ENCODE data around the gene PAX9. TPM values are rescaled to one million over a fixed set of nuclear protein-coding genes. Genes with fewer than 3 reads are reported as not detected.

The PAX9 gene
- total RNA-seq, 4 donors from 2014 or later: 0.11 to 1.2 (median 0.64) TPM

DNA sequence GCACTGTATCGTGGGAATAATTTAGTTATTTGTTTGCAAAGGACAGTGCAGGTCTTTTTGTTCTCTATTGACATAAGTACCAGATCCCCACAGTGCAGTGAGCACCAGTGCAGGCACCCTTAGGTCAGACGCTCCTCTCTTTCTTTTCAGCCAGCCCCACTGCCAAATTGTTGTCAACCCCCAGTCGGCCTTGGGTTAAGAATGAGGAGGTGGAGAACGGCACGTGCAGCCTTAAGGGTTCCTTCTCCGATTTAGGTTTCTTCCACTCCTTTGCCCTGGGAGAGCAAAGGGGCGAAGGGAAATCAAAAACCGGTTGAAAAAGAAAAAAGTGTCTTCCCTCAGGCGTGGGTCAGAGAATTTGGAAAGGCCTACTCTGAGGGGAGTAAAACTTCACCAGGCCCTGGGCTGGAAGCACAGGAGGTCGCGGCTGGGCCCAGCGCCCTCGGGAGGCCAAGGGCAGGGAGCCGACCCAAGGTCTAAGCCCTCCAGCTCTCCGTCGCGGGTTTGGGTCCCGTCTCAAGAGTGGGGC lies 4.3 kb downstream of the PAX9 start:
- TF ChIP-seq POLR2A (IDR thresholded peaks at IDR 0.05): no peak
- TF ChIP-seq, protein P1, sequence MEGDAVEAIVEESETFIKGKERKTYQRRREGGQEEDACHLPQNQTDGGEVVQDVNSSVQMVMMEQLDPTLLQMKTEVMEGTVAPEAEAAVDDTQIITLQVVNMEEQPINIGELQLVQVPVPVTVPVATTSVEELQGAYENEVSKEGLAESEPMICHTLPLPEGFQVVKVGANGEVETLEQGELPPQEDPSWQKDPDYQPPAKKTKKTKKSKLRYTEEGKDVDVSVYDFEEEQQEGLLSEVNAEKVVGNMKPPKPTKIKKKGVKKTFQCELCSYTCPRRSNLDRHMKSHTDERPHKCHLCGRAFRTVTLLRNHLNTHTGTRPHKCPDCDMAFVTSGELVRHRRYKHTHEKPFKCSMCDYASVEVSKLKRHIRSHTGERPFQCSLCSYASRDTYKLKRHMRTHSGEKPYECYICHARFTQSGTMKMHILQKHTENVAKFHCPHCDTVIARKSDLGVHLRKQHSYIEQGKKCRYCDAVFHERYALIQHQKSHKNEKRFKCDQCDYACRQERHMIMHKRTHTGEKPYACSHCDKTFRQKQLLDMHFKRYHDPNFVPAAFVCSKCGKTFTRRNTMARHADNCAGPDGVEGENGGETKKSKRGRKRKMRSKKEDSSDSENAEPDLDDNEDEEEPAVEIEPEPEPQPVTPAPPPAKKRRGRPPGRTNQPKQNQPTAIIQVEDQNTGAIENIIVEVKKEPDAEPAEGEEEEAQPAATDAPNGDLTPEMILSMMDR (IDR thresholded peaks at IDR 0.05): no peak
- no peak for DNase-seq (ENCODE audit: low spot score in 2 of 2)
- intact Hi-C loops (cut with DNase I; ENCODE audit: low total_unique reads): no loop called here
- H3K4me3 ChIP-seq (ENCODE audit: low read depth, poor library complexity, severe bottlenecking): no peak overlapping the region
- 61 to 79% methylated on average over 18 of the region's 18 CpGs for WGBS, 2 donors

DNA sequence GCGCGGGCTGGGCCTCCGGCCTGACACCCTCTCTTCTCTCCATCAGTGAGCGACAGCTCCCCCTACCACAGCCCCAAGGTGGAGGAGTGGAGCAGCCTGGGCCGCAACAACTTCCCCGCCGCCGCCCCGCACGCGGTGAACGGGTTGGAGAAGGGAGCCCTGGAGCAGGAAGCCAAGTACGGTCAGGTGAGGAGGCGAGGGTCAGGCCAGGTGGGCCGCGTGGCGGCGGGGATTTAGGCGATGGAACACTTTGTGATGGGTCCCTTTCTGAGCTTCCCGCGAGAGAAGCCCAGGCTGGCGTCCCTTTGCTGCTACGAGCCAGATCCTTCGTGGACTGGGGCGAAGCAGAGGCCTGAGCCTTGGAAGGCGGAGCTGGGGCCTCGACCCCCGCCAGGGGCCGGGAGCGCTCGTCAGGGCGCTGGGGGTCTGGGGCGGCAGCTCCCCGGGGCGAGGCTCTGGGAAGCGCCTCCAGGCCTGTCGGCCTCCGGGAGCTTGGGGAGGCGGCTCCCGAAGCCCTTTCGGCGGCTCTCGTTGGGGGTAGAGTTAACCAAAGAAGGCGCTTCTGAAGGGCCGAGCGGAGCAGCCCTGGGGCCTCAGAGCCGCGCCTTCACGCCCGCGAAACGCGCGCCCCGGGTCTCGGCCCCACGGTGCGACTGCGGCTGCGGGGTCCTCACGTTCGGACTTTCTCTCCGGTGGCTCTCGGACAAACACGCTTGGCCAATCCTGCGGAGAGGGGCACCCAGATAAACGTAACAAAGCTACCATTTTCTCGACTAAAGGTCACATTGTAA lies 5.0 kb downstream of the PAX9 start:
- TF ChIP-seq, protein P1 (IDR thresholded peaks at IDR 0.05): no peak
- no peak for TF ChIP-seq POLR2A (IDR thresholded peaks at IDR 0.05)
- no peak for DNase-seq (ENCODE audit: low spot score in 2 of 2)
- 49 to 64% methylated on average over 59 to 68 of the region's 68 CpGs for WGBS, 2 donors
- H3K4me3 ChIP-seq (ENCODE audit: low read depth, poor library complexity, severe bottlenecking): no peak overlapping the region
- intact Hi-C loops (cut with DNase I; ENCODE audit: low total_unique reads): no loop called here

DNA sequence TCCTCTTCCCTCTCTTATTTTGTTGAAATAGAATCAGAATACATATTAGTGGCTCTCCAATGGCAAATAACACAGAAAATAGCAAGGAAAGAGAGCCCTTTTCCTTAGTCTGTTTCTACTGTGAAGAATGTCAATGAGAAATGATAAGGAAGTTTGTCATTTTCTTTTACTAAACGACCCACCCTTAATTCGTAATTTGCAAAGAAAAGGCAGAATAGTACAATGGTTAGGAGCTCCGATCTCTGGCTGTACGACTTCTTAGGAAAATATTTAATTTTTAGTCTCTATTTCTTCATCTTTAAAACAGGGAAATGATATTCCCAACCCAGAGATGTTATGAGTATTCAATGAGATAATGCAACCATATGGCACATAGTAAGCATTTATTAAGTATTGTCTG lies 6.0 kb downstream of the PAX9 start:
- H3K4me3 ChIP-seq (ENCODE audit: low read depth, poor library complexity, severe bottlenecking): no peak overlapping the region
- TF ChIP-seq, protein P1 (IDR thresholded peaks at IDR 0.05): no peak
- no peak for TF ChIP-seq POLR2A (IDR thresholded peaks at IDR 0.05)
- WGBS, 2 donors: 62 to 73% methylated on average over 4 of the region's 4 CpGs
- no peak for DNase-seq (ENCODE audit: low spot score in 2 of 2)
- intact Hi-C loops (cut with DNase I; ENCODE audit: low total_unique reads): no loop called here

DNA sequence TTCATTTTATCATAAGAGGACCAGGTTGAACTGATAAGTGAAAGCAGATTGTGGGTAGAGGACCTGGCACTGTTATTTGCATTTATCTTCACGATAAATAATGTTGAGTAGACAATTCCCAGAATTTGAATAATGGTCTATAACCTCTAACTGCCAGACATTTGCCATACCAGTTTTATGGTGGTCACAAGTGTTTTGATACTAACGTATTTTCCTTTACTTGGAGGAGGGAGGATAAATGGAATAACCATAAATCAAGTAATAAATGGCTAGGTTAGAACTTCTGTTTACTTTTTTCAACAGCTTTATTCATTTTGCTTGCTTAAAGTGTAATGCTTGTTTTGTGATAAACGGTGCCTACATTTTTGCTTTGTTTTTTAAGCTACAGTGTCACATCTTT lies 9.5 kb downstream of the PAX9 start:
- TF ChIP-seq POLR2A (IDR thresholded peaks at IDR 0.05): no peak
- TF ChIP-seq, protein P1 (IDR thresholded peaks at IDR 0.05): no peak
- WGBS, 2 donors: 76 to 78% methylated on average over 3 of the region's 3 CpGs
- no peak overlapping the region for H3K4me3 ChIP-seq (ENCODE audit: low read depth, poor library complexity, severe bottlenecking)
- DNase-seq (ENCODE audit: low spot score in 2 of 2): no peak
- intact Hi-C loops (cut with DNase I; ENCODE audit: low total_unique reads): no loop called here

DNA sequence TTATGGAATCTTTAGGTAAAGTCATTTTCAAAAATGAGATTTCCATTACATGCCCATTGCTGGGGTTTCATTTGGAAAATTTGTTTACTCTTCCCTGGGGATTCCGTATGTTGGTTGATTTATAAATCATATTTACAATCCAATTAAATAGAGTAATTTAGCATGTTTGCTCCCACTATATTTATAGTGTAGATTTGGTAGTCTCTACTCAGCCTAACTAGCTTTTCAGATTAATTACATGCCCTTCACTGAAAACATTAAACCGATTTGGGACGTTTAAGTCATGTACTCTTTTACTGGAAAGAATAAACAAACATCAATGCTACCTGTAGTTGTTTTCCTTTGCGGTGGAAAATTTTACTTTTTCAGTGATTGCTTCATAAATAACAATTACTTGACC lies 10.4 kb downstream of the PAX9 start:
- H3K4me3 ChIP-seq (ENCODE audit: low read depth, poor library complexity, severe bottlenecking): no peak overlapping the region
- 84 to 89% methylated on average over 4 of the region's 4 CpGs for WGBS, 2 donors
- DNase-seq (ENCODE audit: low spot score in 2 of 2): no peak
- intact Hi-C loops (cut with DNase I; ENCODE audit: low total_unique reads): no loop called here
- TF ChIP-seq POLR2A (IDR thresholded peaks at IDR 0.05): no peak
- TF ChIP-seq, protein P1 (IDR thresholded peaks at IDR 0.05): no peak
